Activated T-cell treated with anti-CD3 and anti-CD28 coated beads, Interleukin-2, amount 50 U/mL, for 24 hours (primary cell): Measurements from ENCODE around the gene TMEM233.

Experiments
- DNase-seq: peaks from one replicate; pipeline ENCODE4 v3.0.0-alpha.2; 2020
- H3K27ac Mint-ChIP-seq: 2 replicates; pipeline ENCODE4 v1.8.0; 2020; ENCODE audit warnings: mild to moderate bottlenecking, mixed read lengths
- H3K27me3 Mint-ChIP-seq: 2 replicates; pipeline ENCODE4 v1.8.0; 2020; ENCODE audit warnings: mixed read lengths
- H3K36me3 Mint-ChIP-seq: 2 replicates; pipeline ENCODE4 v1.8.0; 2020; ENCODE audit warnings: low read depth, mixed read lengths
- H3K4me1 Mint-ChIP-seq: 2 replicates; pipeline ENCODE4 v1.8.0; 2020; ENCODE audit warnings: low read depth, mixed read lengths
- H3K4me3 Mint-ChIP-seq: 2 replicates; pipeline ENCODE4 v1.8.0; 2020; ENCODE audit warnings: mild to moderate bottlenecking, moderate library complexity, mixed read lengths
- H3K9me3 Mint-ChIP-seq: 2 replicates; pipeline ENCODE4 v1.8.0; 2020; ENCODE audit warnings: mixed read lengths

Gene TMEM233

GRCh38 chr12:119674560-119674959 is 81.0 kb downstream of the TMEM233 start:
- H3K4me3 Mint-ChIP-seq, result no peak overlapping the region
- no peaks in the 10 kb centered on the region for H3K9me3 Mint-ChIP-seq
- no peaks in the 10 kb centered on the region for H3K27me3 Mint-ChIP-seq
- DNase-seq, result no peak
- H3K27ac Mint-ChIP-seq, result peak overlapping the region; percentile 85
- peaks cover 100% of the 10 kb centered on the region for H3K36me3 Mint-ChIP-seq
- H3K4me1 Mint-ChIP-seq, result peaks cover 53% of the 10 kb centered on the region

DNA sequence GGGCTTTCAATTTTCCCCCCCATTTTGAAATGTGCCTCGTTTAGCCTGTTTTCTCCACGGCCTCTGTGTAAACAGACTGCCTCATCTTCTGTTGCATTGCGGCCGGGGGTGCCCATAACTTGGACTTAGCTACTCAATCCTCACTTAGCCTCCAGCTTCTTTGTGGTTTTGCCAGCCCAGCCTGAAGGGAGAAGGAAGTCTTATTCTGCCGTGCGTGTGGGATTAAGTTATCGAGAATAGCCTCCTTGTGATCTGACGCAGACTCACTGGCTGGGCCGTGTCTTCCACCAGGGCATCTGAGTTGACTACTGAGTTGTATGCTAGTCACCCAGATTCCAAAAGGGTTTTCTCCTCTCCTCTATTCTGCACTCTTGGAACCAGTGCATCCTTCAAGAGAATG is 82.4 kb downstream of the TMEM233 start:
- Mint-ChIP-seq H3K9me3 (no peaks in the 10 kb centered on the region), H3K27ac (peak overlapping the region; percentile 22), H3K27me3 (no peaks in the 10 kb centered on the region), H3K4me1 (peaks cover 38% of the 10 kb centered on the region), H3K4me3 (no peak overlapping the region), H3K36me3 (peaks cover 100% of the 10 kb centered on the region)
- DNase-seq, result no peak

DNA sequence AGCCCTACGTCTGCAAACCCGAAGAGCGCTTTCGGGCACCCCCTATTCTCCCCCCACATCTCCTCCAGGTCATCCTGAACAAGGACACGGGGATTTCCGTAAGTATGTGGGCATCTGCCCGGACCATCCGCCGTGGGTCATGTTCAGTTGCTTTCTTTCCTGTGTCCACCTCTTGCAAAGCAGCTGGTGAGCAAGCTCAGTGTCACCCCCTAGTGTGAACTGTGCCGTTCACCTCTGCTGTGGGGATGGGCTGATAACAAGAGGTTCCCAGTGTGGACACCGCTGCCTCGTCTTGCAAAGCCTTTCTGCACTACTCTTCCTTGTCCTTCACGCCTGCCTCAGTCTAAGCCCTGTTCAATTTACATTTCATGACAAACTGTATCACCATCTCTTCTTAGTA is 83.0 kb downstream of the TMEM233 start:
- H3K27ac Mint-ChIP-seq, result peak overlapping the region; percentile 22
- H3K4me3 Mint-ChIP-seq, result no peak overlapping the region
- DNase-seq, result no peak
- peaks cover 100% of the 10 kb centered on the region for H3K36me3 Mint-ChIP-seq
- H3K4me1 Mint-ChIP-seq, result peaks cover 33% of the 10 kb centered on the region
- H3K9me3 Mint-ChIP-seq, result no peaks in the 10 kb centered on the region
- no peaks in the 10 kb centered on the region for H3K27me3 Mint-ChIP-seq

GRCh38 chr12:119678459-119678858 is 84.9 kb downstream of the TMEM233 start:
- Mint-ChIP-seq H3K4me1 (peaks cover 27% of the 10 kb centered on the region), H3K27ac (no peak overlapping the region), H3K9me3 (no peaks in the 10 kb centered on the region), H3K27me3 (no peaks in the 10 kb centered on the region), H3K4me3 (no peak overlapping the region), H3K36me3 (peaks cover 100% of the 10 kb centered on the region)
- DNase-seq, result no peak

- Mint-ChIP-seq H3K36me3 (peaks cover 96% of the 10 kb centered on the region), H3K27ac (peak overlapping the region; percentile 41), H3K9me3 (no peaks in the 10 kb centered on the region)
Observed at GRCh38 chr12:119679081-119679480, 85.5 kb downstream of the TMEM233 start.

GRCh38 chr12:119679490-119679889 is 85.9 kb downstream of the TMEM233 start:
- peaks cover 92% of the 10 kb centered on the region for H3K36me3 Mint-ChIP-seq
- peak overlapping the region; percentile 41 for H3K27ac Mint-ChIP-seq
- DNase-seq, result no peak
- H3K4me3 Mint-ChIP-seq, result no peak overlapping the region
- no peaks in the 10 kb centered on the region for H3K27me3 Mint-ChIP-seq
- peaks cover 17% of the 10 kb centered on the region for H3K4me1 Mint-ChIP-seq
- no peaks in the 10 kb centered on the region for H3K9me3 Mint-ChIP-seq

More at GRCh38 chr12:119679081-119679480, 85.5 kb downstream of the TMEM233 start:
- H3K4me3 Mint-ChIP-seq, result no peak overlapping the region
- DNase-seq, result no peak
- peaks cover 21% of the 10 kb centered on the region for H3K4me1 Mint-ChIP-seq
- no peaks in the 10 kb centered on the region for H3K27me3 Mint-ChIP-seq

- peaks cover 12% of the 10 kb centered on the region for H3K4me1 Mint-ChIP-seq
- H3K4me3 Mint-ChIP-seq, result no peak overlapping the region
- peak overlapping the region; percentile 79 for H3K27ac Mint-ChIP-seq
- no peaks in the 10 kb centered on the region for H3K9me3 Mint-ChIP-seq
- no peak for DNase-seq
- peaks cover 77% of the 10 kb centered on the region for H3K36me3 Mint-ChIP-seq
- H3K27me3 Mint-ChIP-seq, result no peaks in the 10 kb centered on the region
Observed at GRCh38 chr12:119681111-119681510, 87.5 kb downstream of the TMEM233 start.

- peaks cover 12% of the 10 kb centered on the region for H3K4me1 Mint-ChIP-seq
- peak overlapping the region; percentile 79 for H3K27ac Mint-ChIP-seq
- H3K27me3 Mint-ChIP-seq, result no peaks in the 10 kb centered on the region
- no peaks in the 10 kb centered on the region for H3K9me3 Mint-ChIP-seq
- H3K36me3 Mint-ChIP-seq, result peaks cover 73% of the 10 kb centered on the region
- no peak overlapping the region for H3K4me3 Mint-ChIP-seq
- DNase-seq, result no peak
Observed at GRCh38 chr12:119681728-119682638, 88.4 kb downstream of the TMEM233 start.

DNA sequence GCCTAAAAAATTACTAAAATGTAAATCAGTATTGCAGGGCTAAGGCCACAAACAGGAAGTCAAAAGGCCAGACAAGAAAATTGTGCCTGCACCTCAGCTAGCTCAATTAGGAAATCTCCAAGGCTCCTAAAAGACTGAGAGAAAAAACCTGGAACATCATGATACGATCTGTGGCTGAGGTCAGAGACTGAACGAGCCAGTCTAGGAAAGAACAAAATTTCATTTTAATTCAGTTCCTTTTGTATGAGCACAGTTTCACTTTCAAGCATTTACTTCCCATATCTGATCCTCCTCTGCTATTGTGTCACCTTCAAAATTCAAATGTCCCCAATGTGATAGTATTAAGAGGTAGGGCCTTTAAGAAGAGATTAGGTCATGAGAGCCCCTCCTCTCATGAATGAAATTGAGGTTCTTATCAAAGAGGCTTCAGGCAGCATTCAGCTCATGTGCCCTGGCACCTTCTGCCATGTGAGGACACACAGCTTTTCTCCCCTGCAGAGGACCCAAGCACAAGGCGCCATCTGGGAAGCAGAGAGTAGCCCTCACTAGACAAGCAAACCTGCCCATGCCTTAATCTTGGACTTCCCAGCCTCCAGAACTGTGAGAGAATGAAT is 89.2 kb downstream of the TMEM233 start:
- H3K9me3 Mint-ChIP-seq, result no peaks in the 10 kb centered on the region
- H3K4me1 Mint-ChIP-seq, result peaks cover 12% of the 10 kb centered on the region
- no peaks in the 10 kb centered on the region for H3K27me3 Mint-ChIP-seq
- DNase-seq, result no peak
- H3K36me3 Mint-ChIP-seq, result peaks cover 68% of the 10 kb centered on the region
- peak overlapping the region; percentile 76 for H3K27ac Mint-ChIP-seq
- no peak overlapping the region for H3K4me3 Mint-ChIP-seq

GRCh38 chr12:119683413-119683812 is 89.8 kb downstream of the TMEM233 start:
- Mint-ChIP-seq H3K9me3 (no peaks in the 10 kb centered on the region), H3K27me3 (no peaks in the 10 kb centered on the region), H3K36me3 (peaks cover 62% of the 10 kb centered on the region), H3K4me3 (no peak overlapping the region), H3K27ac (no peak overlapping the region), H3K4me1 (peaks cover 12% of the 10 kb centered on the region)
- no peak for DNase-seq

DNA sequence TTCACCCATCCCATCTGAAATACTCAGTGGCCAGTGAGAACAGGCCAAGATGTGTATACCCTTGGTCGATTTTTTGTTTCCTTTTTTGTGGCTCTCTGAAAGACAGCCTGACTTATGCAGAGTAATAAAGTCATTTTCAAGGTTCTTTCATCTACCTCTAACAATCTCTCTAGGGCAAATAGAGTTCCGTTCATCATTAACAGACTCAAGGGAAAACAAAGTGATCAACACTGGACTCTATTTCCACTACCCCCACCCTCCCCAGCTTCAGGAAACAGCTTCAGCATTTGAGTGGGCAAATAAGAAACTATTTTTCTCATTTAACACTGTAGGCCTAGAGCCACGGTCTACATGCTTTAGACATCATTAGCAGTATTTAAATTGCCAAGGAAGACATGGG is 90.2 kb downstream of the TMEM233 start:
- H3K9me3 Mint-ChIP-seq, result no peaks in the 10 kb centered on the region
- H3K4me1 Mint-ChIP-seq, result peaks cover 12% of the 10 kb centered on the region
- DNase-seq, result no peak
- H3K27ac Mint-ChIP-seq, result no peak overlapping the region
- no peak overlapping the region for H3K4me3 Mint-ChIP-seq
- peaks cover 57% of the 10 kb centered on the region for H3K36me3 Mint-ChIP-seq
- H3K27me3 Mint-ChIP-seq, result no peaks in the 10 kb centered on the region

DNA sequence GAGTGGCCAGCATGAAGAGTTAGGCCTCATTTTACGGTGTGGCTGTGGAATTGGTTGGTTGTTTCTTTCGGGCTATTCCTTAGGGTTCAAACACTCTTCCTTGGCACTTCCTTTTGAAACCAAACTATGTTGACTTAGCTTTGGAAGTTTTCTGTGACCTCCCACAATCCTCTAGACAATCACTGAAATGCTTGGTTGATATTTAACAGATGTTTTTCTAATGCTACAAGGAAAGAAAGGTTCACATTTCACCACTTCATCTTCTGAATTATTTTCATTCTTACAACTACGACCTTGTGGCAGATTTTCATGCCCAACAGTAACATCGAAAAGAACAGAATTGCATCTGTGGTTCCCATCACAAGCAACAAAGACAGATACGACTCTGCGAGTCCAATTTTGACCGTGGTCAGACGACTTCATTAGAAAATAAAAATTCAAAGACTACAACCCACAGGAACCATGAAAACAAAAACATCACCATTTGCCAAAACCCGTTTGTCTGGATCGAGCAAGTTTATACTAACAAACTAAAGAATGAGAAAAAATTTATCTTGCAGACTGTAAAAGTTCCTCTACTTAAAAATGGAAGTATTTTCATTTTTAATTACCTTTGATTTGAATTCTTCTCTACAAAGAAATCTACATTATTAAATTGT is 91.3 kb downstream of the TMEM233 start:
- H3K36me3 Mint-ChIP-seq, result peaks cover 47% of the 10 kb centered on the region
- no peaks in the 10 kb centered on the region for H3K27me3 Mint-ChIP-seq
- DNase-seq, result no peak
- no peaks in the 10 kb centered on the region for H3K9me3 Mint-ChIP-seq
- H3K4me1 Mint-ChIP-seq, result peaks cover 12% of the 10 kb centered on the region
- no peak overlapping the region for H3K4me3 Mint-ChIP-seq
- no peak overlapping the region for H3K27ac Mint-ChIP-seq

DNA sequence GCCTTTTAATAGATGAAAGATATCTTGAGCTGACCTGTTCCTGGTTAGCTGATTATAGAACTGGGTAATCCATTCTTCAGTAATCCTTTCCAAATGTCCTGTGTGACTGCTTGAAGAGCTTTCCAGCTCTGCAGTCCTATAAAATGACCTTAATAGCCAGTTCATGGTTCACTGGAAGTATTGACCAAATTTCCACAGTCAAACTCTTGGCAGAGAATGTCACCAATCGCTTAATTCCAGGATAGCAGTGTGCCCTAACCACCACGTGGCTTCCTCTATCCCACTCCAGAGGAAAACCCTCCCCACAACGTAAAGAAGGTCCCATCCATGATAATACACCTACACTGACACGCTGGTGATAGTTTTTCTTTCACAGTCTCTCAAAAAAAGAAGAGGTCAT is 91.8 kb downstream of the TMEM233 start:
- Mint-ChIP-seq H3K36me3 (peaks cover 42% of the 10 kb centered on the region), H3K4me1 (peaks cover 12% of the 10 kb centered on the region), H3K4me3 (no peak overlapping the region), H3K27ac (no peak overlapping the region), H3K27me3 (no peaks in the 10 kb centered on the region), H3K9me3 (no peaks in the 10 kb centered on the region)
- DNase-seq, result no peak

DNA sequence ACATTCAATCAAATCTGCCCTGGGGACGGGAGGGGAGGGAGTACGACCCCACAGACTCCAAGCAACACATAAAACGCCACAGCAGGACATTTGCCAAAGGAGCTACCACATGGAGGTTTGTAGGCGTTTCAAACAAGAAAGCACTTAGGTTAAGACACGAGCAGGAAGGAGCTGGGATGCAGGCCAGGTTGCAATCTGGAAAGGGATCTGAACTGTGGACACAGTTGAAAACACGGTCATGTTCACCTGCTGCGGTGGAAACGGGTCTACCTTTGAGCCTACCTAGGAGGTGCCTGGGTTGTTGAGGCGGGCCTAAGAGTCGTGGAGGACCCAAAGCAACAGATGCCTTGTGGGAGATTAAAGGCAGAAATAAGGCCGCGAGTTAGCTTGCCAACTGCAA is 92.8 kb downstream of the TMEM233 start:
- Mint-ChIP-seq H3K9me3 (no peaks in the 10 kb centered on the region), H3K27ac (no peak overlapping the region), H3K27me3 (no peaks in the 10 kb centered on the region)

DNA sequence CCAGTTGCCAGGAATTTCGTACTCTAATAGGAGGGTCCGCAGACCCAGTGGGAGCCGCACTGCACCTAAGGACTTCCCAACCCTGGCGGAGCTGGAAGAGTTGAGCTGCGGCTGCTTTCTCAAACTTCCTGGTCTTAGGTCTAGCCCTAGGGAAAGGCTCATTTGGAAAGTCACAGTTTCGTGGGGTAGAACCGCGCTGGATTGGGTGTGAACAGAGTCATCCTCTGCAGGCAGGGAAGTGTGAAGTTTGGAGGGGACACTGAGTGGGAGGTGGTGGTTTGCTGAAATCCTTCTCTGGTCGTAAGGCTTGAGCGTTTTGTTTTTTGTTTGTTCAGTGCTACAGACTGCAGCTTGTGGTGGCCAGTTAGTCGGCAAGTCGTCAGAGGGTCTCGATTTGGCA is 93.2 kb downstream of the TMEM233 start:
- no peak for DNase-seq
- H3K9me3 Mint-ChIP-seq, result no peaks in the 10 kb centered on the region
- peaks cover 12% of the 10 kb centered on the region for H3K4me1 Mint-ChIP-seq
- no peaks in the 10 kb centered on the region for H3K27me3 Mint-ChIP-seq
- H3K27ac Mint-ChIP-seq, result no peak overlapping the region
- peaks cover 28% of the 10 kb centered on the region for H3K36me3 Mint-ChIP-seq
- H3K4me3 Mint-ChIP-seq, result no peak overlapping the region

More for the DNA sequence above, 92.8 kb downstream of the TMEM233 start:
- peaks cover 32% of the 10 kb centered on the region for H3K36me3 Mint-ChIP-seq
- no peak overlapping the region for H3K4me3 Mint-ChIP-seq
- DNase-seq, result no peak
- peaks cover 12% of the 10 kb centered on the region for H3K4me1 Mint-ChIP-seq
